Loucy (cell line): Measurements from ENCODE around the gene MBNL1.

Experiments
- EZH2phosphoT487 ChIP-seq: fragments of 200-600 bp; IDR thresholded peaks from 2 replicates; pipeline ENCODE4 v1.6.1; 2018; ENCODE audit warnings: antibody characterized with exemption, mild to moderate bottlenecking, moderate library complexity, borderline replicate concordance
- TF ChIP-seq, protein P1 (sequence below): fragments of 200-600 bp; sonication (generic); conservative IDR thresholded peaks from 2 replicates; pipeline ENCODE4 v1.5.1; 2014; ENCODE audit warnings: mild to moderate bottlenecking, antibody characterized with exemption, low read length

DNA sequence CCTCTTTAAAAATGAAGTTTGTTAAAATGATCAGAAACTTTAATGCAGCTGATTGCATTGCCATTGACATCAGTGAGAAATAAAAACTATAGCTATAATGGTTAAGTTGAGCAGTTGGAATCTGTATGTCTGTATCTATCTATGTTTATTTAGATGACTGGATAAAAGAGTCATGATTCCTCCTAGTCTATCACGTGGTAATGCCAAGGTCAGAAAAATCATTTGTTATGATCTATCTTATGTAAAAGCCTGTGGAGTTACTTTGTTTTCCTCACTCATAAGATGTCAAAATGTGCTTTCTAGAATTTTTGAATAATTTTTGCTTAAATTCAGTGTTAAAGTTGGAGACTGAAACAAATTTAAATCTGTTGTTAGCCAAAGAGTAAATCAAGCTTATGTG is 63.3 kb downstream of the MBNL1 start:
- TF ChIP-seq, protein P1, sequence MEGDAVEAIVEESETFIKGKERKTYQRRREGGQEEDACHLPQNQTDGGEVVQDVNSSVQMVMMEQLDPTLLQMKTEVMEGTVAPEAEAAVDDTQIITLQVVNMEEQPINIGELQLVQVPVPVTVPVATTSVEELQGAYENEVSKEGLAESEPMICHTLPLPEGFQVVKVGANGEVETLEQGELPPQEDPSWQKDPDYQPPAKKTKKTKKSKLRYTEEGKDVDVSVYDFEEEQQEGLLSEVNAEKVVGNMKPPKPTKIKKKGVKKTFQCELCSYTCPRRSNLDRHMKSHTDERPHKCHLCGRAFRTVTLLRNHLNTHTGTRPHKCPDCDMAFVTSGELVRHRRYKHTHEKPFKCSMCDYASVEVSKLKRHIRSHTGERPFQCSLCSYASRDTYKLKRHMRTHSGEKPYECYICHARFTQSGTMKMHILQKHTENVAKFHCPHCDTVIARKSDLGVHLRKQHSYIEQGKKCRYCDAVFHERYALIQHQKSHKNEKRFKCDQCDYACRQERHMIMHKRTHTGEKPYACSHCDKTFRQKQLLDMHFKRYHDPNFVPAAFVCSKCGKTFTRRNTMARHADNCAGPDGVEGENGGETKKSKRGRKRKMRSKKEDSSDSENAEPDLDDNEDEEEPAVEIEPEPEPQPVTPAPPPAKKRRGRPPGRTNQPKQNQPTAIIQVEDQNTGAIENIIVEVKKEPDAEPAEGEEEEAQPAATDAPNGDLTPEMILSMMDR: no peak
- no peak for TF ChIP-seq EZH2phosphoT487
